DOHH2 (cell line): ENCODE results near the gene BRIP1.

Source experiments
- H3F3A ChIP-seq: fragments of 200-600 bp; sonication (generic), shearing (Covaris generic); 2 replicates; pipeline ENCODE4 v1.6.0; 2016; ENCODE audit warnings: antibody characterized with exemption, mild to moderate bottlenecking; ENCODE audit not compliant: control insufficient read depth, insufficient read depth
- H3K27ac ChIP-seq: fragments of 200-600 bp; sonication (generic); 2 replicates; pipeline ENCODE4 v1.5.1; 2014; ENCODE audit warnings: low read depth, mild to moderate bottlenecking, low read length, moderate library complexity
- H3K27me3 ChIP-seq: fragments of 200-600 bp; sonication (generic); 2 replicates; pipeline ENCODE4 v1.6.1; 2014; ENCODE audit warnings: mild to moderate bottlenecking, low read length, mixed read lengths; ENCODE audit not compliant: control insufficient read depth
- H3K36me3 ChIP-seq: fragments of 200-600 bp; sonication (generic); 2 replicates; pipeline ENCODE4 v1.6.1; 2014; ENCODE audit warnings: mild to moderate bottlenecking, low read length, moderate library complexity, mixed read lengths; ENCODE audit not compliant: control insufficient read depth
- H3K4me1 ChIP-seq: fragments of 200-600 bp; sonication (generic); 2 replicates; pipeline ENCODE4 v1.6.1; 2014; ENCODE audit warnings: mild to moderate bottlenecking, low read length, mixed read lengths; ENCODE audit not compliant: control insufficient read depth
- H3K4me2 ChIP-seq: fragments of 200-600 bp; sonication (generic); 2 replicates; pipeline ENCODE4 v1.6.0; 2014; ENCODE audit warnings: mild to moderate bottlenecking, low read length, moderate library complexity
- H3K4me3 ChIP-seq: fragments of 200-600 bp; sonication (generic); 2 replicates; pipeline ENCODE4 v1.5.1; 2014; ENCODE audit warnings: mild to moderate bottlenecking, low read length, mixed read lengths
- H3K79me2 ChIP-seq: fragments of 200-600 bp; sonication (generic); 2 replicates; pipeline ENCODE4 v1.6.1; 2014; ENCODE audit warnings: mild to moderate bottlenecking, low read length, mixed read lengths; ENCODE audit not compliant: control insufficient read depth
- H3K9me2 ChIP-seq: fragments of 200-600 bp; sonication (generic); replicated peaks from 2 replicates; pipeline ENCODE4 v1.6.1; 2014; ENCODE audit warnings: mild to moderate bottlenecking, low read length, mixed read lengths; ENCODE audit not compliant: control insufficient read depth
- H3K9me3 ChIP-seq: fragments of 200-600 bp; sonication (generic); 2 replicates; pipeline ENCODE4 v1.6.1; 2014; ENCODE audit warnings: antibody characterized with exemption, low read length, mixed read lengths; ENCODE audit not compliant: control insufficient read depth, insufficient read depth
- H4K20me1 ChIP-seq: fragments of 200-600 bp; sonication (generic); 2 replicates; pipeline ENCODE4 v1.6.0; 2014; ENCODE audit warnings: low read depth, mild to moderate bottlenecking, antibody characterized with exemption, low read length, moderate library complexity; ENCODE audit not compliant: control insufficient read depth, insufficient read depth
- CTCF ChIP-seq: fragments of 200-600 bp; sonication (generic); IDR thresholded peaks from one replicate; pipeline ENCODE4 v1.5.1; 2014; ENCODE audit warnings: antibody characterized with exemption, mild to moderate bottlenecking, low read depth, low read length; ENCODE audit not compliant: poor library complexity, severe bottlenecking
- EZH2phosphoT487 ChIP-seq: fragments of 200-600 bp; sonication (generic); IDR thresholded peaks from 2 replicates; pipeline ENCODE4 v1.6.1; 2017; ENCODE audit warnings: borderline replicate concordance, mild to moderate bottlenecking, antibody characterized with exemption, low read length, moderate library complexity, mixed read lengths

BRIP1 gene

GRCh38 chr17:61862975-61863800, at the start of gene BRIP1:
BRIP1 (minus strand) TSS chr17:61863528; CDS start chr17:61861539, 1,989 bp downstream.
- peak within 1 kb of the TSS; percentile 94 for H3K4me3 ChIP-seq
- H3K4me2 ChIP-seq = peak within 1 kb of the TSS; percentile 73
- no peaks in the 10 kb centered on the region for H3K9me3 ChIP-seq
- H4K20me1 ChIP-seq = no peaks in the 10 kb centered on the region
- H3K27ac ChIP-seq = peak within 1 kb of the TSS; percentile 88
- peaks cover 63% of the 10 kb centered on the region for H3K36me3 ChIP-seq
- peaks cover 13% of the 10 kb centered on the region; the same call in 1 of the 2 replicates for H3F3A ChIP-seq
- H3K4me1 ChIP-seq = peaks cover 31% of the 10 kb centered on the region
- no peaks in the 10 kb centered on the region for H3K27me3 ChIP-seq
- H3K9me2 ChIP-seq = no peaks in the 10 kb centered on the region
- H3K79me2 ChIP-seq = peaks cover 50% of the 10 kb centered on the region
- TF ChIP-seq EZH2phosphoT487 (no peak), CTCF (no peak)

GRCh38 chr17:61908292-61909037, 45.1 kb upstream of the BRIP1 start:
- Histone ChIP-seq H3K9me2 (no peaks in the 10 kb centered on the region), H4K20me1 (no peaks in the 10 kb centered on the region), H3K36me3 (peaks cover 74% of the 10 kb centered on the region), H3K9me3 (no peaks in the 10 kb centered on the region), H3K4me2 (no peak overlapping the region), H3K4me1 (no peaks in the 10 kb centered on the region), H3K27ac (no peak overlapping the region), H3K4me3 (no peak overlapping the region), H3K79me2 (no peaks in the 10 kb centered on the region), H3F3A (no peaks in the 10 kb centered on the region; the same call in 1 of the 2 replicates), H3K27me3 (no peaks in the 10 kb centered on the region)
- TF ChIP-seq EZH2phosphoT487 (no peak), CTCF (no peak)

- no peaks in the 10 kb centered on the region for H3K4me1 ChIP-seq
- H3K4me2 ChIP-seq = no peak overlapping the region
- TF ChIP-seq CTCF (no peak), EZH2phosphoT487 (no peak)
- H3F3A ChIP-seq = no peaks in the 10 kb centered on the region; the same call in 1 of the 2 replicates
- no peaks in the 10 kb centered on the region for H3K9me2 ChIP-seq
- no peak overlapping the region for H3K27ac ChIP-seq
- no peaks in the 10 kb centered on the region for H3K27me3 ChIP-seq
- H3K36me3 ChIP-seq = peaks cover 74% of the 10 kb centered on the region
- no peaks in the 10 kb centered on the region for H3K9me3 ChIP-seq
- H4K20me1 ChIP-seq = no peaks in the 10 kb centered on the region
- no peak overlapping the region for H3K4me3 ChIP-seq
- H3K79me2 ChIP-seq = no peaks in the 10 kb centered on the region
These were observed 44.0 kb upstream of the BRIP1 start for GRCh38 chr17:61907361-61907760.
